Subcutaneous abdominal adipose tissue (tissue), 5 donors: ENCODE data around the gene CGGBP1.
"Not testable (repeated sequence)": the region's sequence is repeated elsewhere in the genome, so short reads cannot be mapped to it uniquely, and the experiment has no call there.

ENCODE experiments used
- H3K27ac ChIP-seq: one replicate; pipeline ENCODE4 v1.7.0; 2013; ENCODE audit warnings: low read depth, mild to moderate bottlenecking, inconsistent platforms, low read length, moderate library complexity
- H3K27me3 ChIP-seq, 5 donors: one replicate each; pipeline ENCODE4 v1.7.0; 2013; ENCODE audit warnings: low read length in 5 of 5, inconsistent platforms in 1 of 5; ENCODE audit not compliant: control insufficient read depth in 5 of 5, insufficient read depth in 4 of 5
- H3K36me3 ChIP-seq, 5 donors: one replicate each; pipeline ENCODE4 v1.7.0; 2013; ENCODE audit warnings: low read length in 5 of 5; ENCODE audit not compliant: control insufficient read depth in 5 of 5, insufficient read depth in 5 of 5
- H3K4me1 ChIP-seq, 5 donors: one replicate each; pipeline ENCODE4 v1.7.0; 2013; ENCODE audit warnings: low read length in 5 of 5, mild to moderate bottlenecking in 3 of 5, moderate library complexity in 1 of 5; ENCODE audit not compliant: control insufficient read depth in 5 of 5, insufficient read depth in 5 of 5
- H3K4me3 ChIP-seq, 5 donors: one replicate each; pipeline ENCODE4 v1.7.0; 2013; ENCODE audit warnings: low read length in 5 of 5, low read depth in 1 of 5
- H3K9ac ChIP-seq, 5 donors: one replicate each; pipeline ENCODE4 v1.7.0; 2013; ENCODE audit warnings: low read length in 5 of 5, mild to moderate bottlenecking in 4 of 5, moderate library complexity in 3 of 5
- H3K9me3 ChIP-seq, 5 donors: one replicate each; pipeline ENCODE4 v1.7.0; 2013; ENCODE audit warnings: low read length in 5 of 5; ENCODE audit not compliant: control insufficient read depth in 5 of 5
- donor health status: healthy.
- donor health status: healthy.
- donor health status: healthy.
- donor health status: healthy.
- donor health status: healthy.

The CGGBP1 gene

GRCh38 chr3:88019024-88019423 lies 39.8 kb downstream of the CGGBP1 start:
- no peaks in the 10 kb centered on the region for H3K9me3 ChIP-seq
- no peak overlapping the region for H3K4me3 ChIP-seq
- H3K4me1 ChIP-seq, result peaks cover 0 to 5% (median under 1%) of the 10 kb centered on the region in 5 donors
- H3K36me3 ChIP-seq, result no peaks in the 10 kb centered on the region
- no peaks in the 10 kb centered on the region for H3K27me3 ChIP-seq
- H3K27ac ChIP-seq, result no peak overlapping the region
- H3K9ac ChIP-seq, result no peak overlapping the region

- H3K27me3 ChIP-seq, H3K9me3 ChIP-seq, H3K9ac ChIP-seq, H3K27ac ChIP-seq, H3K36me3 ChIP-seq, H3K4me3 ChIP-seq: not testable (repeated sequence)
- H3K4me1 ChIP-seq, result peaks cover 0 to 14% (median 4%) of the 10 kb centered on the region in 5 donors
These were observed 43.1 kb downstream of the CGGBP1 start for GRCh38 chr3:88015656-88016055.

- H3K4me3 ChIP-seq, result no peak overlapping the region
- H3K36me3 ChIP-seq, result no peaks in the 10 kb centered on the region
- H3K27me3 ChIP-seq, result no peaks in the 10 kb centered on the region
- H3K9ac ChIP-seq, result no peak overlapping the region
- H3K4me1 ChIP-seq, result peaks cover 0 to 24% (median 4%) of the 10 kb centered on the region in 5 donors
- no peaks in the 10 kb centered on the region for H3K9me3 ChIP-seq
- peak overlapping the region; percentile 22 for H3K27ac ChIP-seq
These were observed 45.2 kb downstream of the CGGBP1 start for GRCh38 chr3:88013592-88013991.

- Histone ChIP-seq H3K36me3 (no peaks in the 10 kb centered on the region), H3K4me1 (peaks cover 0 to 24% (median 4%) of the 10 kb centered on the region in 5 donors), H3K9ac (no peak overlapping the region), H3K27ac (no peak overlapping the region), H3K4me3 (no peak overlapping the region), H3K27me3 (no peaks in the 10 kb centered on the region), H3K9me3 (no peaks in the 10 kb centered on the region)
These were observed 48.0 kb downstream of the CGGBP1 start for GRCh38 chr3:88010810-88011209.

- H3K27me3 ChIP-seq, result no peaks in the 10 kb centered on the region
- H3K27ac ChIP-seq, result no peak overlapping the region
- H3K9ac ChIP-seq, result no peak overlapping the region
- no peaks in the 10 kb centered on the region for H3K9me3 ChIP-seq
- peaks cover 0 to 22% (median 4%) of the 10 kb centered on the region in 5 donors for H3K4me1 ChIP-seq
- no peak overlapping the region for H3K4me3 ChIP-seq
- no peaks in the 10 kb centered on the region for H3K36me3 ChIP-seq
These were observed 49.7 kb downstream of the CGGBP1 start for GRCh38 chr3:88009066-88009465.

GRCh38 chr3:88005066-88005465 lies 53.7 kb downstream of the CGGBP1 start:
- no peak overlapping the region for H3K27ac ChIP-seq
- no peaks in the 10 kb centered on the region for H3K9me3 ChIP-seq
- no peaks in the 10 kb centered on the region for H3K36me3 ChIP-seq
- H3K4me3 ChIP-seq, result no peak overlapping the region
- peaks cover 0 to 16% (median 7%) of the 10 kb centered on the region in 5 donors for H3K4me1 ChIP-seq
- H3K9ac ChIP-seq, result no peak overlapping the region
- H3K27me3 ChIP-seq, result no peaks in the 10 kb centered on the region

GRCh38 chr3:88003115-88003755 lies 55.6 kb downstream of the CGGBP1 start:
- Histone ChIP-seq H3K4me3 (no peak overlapping the region), H3K4me1 (peaks cover 0 to 7% (median 4%) of the 10 kb centered on the region in 5 donors), H3K27ac (no peak overlapping the region), H3K9me3 (no peaks in the 10 kb centered on the region), H3K9ac (no peak overlapping the region), H3K27me3 (no peaks in the 10 kb centered on the region), H3K36me3 (no peaks in the 10 kb centered on the region)

GRCh38 chr3:88002448-88002847 lies 56.4 kb downstream of the CGGBP1 start:
- H3K27ac ChIP-seq, result no peak overlapping the region
- no peak overlapping the region for H3K4me3 ChIP-seq
- peaks cover 0 to 7% (median 4%) of the 10 kb centered on the region in 5 donors for H3K4me1 ChIP-seq
- no peak overlapping the region for H3K9ac ChIP-seq
- no peaks in the 10 kb centered on the region for H3K36me3 ChIP-seq
- H3K27me3 ChIP-seq, result no peaks in the 10 kb centered on the region
- no peaks in the 10 kb centered on the region for H3K9me3 ChIP-seq
